ENCODE data around the gene ETHE1.
A peak's percentile ranks its signal among the peaks of the same experiment; 100 is the strongest.

The ETHE1 gene

GRCh38 chr19:43466793-43467192 lies 60.2 kb downstream of the ETHE1 start:
- no peak overlapping the region for H3K4me3 ChIP-seq (ENCODE audit: low read length)
- no peak for DNase-seq (ENCODE audit: low read depth)
- TF ChIP-seq CTCF (conservative IDR thresholded peaks at IDR 0.05; ENCODE audit: low read length): no peak

- DNase-seq (ENCODE audit: low read depth): peak; percentile 18
- no peak within 1 kb of the TSS for H3K4me3 ChIP-seq (ENCODE audit: low read length)
- no peak for TF ChIP-seq CTCF (conservative IDR thresholded peaks at IDR 0.05; ENCODE audit: low read length)
Measured at GRCh38 chr19:43465468-43466120, 61.4 kb downstream of the ETHE1 start, which contains the start of gene LYPD3. LYPD3 (minus strand) TSS chr19:43465608; CDS start chr19:43465571, 37 bp downstream.

- no peak for DNase-seq (ENCODE audit: low read depth)
- H3K4me3 ChIP-seq (ENCODE audit: low read length): peak overlapping the region; percentile 85
- TF ChIP-seq CTCF (conservative IDR thresholded peaks at IDR 0.05; ENCODE audit: low read length): no peak
Measured at GRCh38 chr19:43464134-43464775, 62.7 kb downstream of the ETHE1 start.

- TF ChIP-seq CTCF (conservative IDR thresholded peaks at IDR 0.05; ENCODE audit: low read length): no peak
- H3K4me3 ChIP-seq (ENCODE audit: low read length): peak overlapping the region; percentile 85
- DNase-seq (ENCODE audit: low read depth): peak; percentile 85
Measured at GRCh38 chr19:43463381-43464133, 63.4 kb downstream of the ETHE1 start.

- TF ChIP-seq CTCF (conservative IDR thresholded peaks at IDR 0.05; ENCODE audit: low read length): no peak
- no peak for DNase-seq (ENCODE audit: low read depth)
- peak overlapping the region; percentile 85 for H3K4me3 ChIP-seq (ENCODE audit: low read length)
Measured at GRCh38 chr19:43462785-43463380, 64.1 kb downstream of the ETHE1 start.

GRCh38 chr19:43462383-43462782 lies 64.6 kb downstream of the ETHE1 start:
- no peak for TF ChIP-seq CTCF (conservative IDR thresholded peaks at IDR 0.05; ENCODE audit: low read length)
- no peak overlapping the region for H3K4me3 ChIP-seq (ENCODE audit: low read length)
- no peak for DNase-seq (ENCODE audit: low read depth)

Data from AG10803 (cell line).